GM23338 (cell line): ENCODE results near the gene SNUPN.

Experiments
- CTCF ChIP-seq, 2 experiments: fragments of 200-600 bp in 1 of 2; sonication (generic) in 1 of 2; conservative IDR thresholded peaks; 2 replicates each; pipeline versions ENCODE4 v1.5.1 to v1.6.1; 2016 to 2017; ENCODE audit warnings: antibody characterized with exemption in 2 of 2, low read depth in 2 of 2, mild to moderate bottlenecking in 2 of 2, moderate library complexity in 1 of 2
- EZH2 ChIP-seq: fragments of 200-600 bp; sonication (generic); IDR thresholded peaks from one replicate; pipeline ENCODE4 v1.8.0; 2017; ENCODE audit warnings: antibody characterized with exemption, mild to moderate bottlenecking, low read depth; ENCODE audit not compliant: unreplicated experiment
- EZH2phosphoT487 ChIP-seq: fragments of 200-600 bp; sonication (generic); IDR thresholded peaks from one replicate; pipeline ENCODE4 v1.8.1; 2018; ENCODE audit warnings: antibody characterized with exemption; ENCODE audit not compliant: unreplicated experiment
- JUNB ChIP-seq: IDR thresholded peaks from one replicate; pipeline ENCODE4 v1.6.1; 2016; ENCODE audit warnings: antibody characterized with exemption; ENCODE audit not compliant: unreplicated experiment
- NANOG ChIP-seq: IDR thresholded peaks from 2 replicates; pipeline ENCODE4 v1.6.1; 2016; ENCODE audit warnings: antibody characterized with exemption, borderline replicate concordance
- POLR2AphosphoS5 ChIP-seq: IDR thresholded peaks from 2 replicates; pipeline ENCODE4 v1.6.1; 2016; ENCODE audit warnings: antibody characterized with exemption, low read depth
- TF ChIP-seq, protein P1 (sequence below): IDR thresholded peaks from one replicate; pipeline ENCODE4 v1.6.1; 2018; ENCODE audit warnings: antibody characterized with exemption; ENCODE audit not compliant: unreplicated experiment

DNA sequence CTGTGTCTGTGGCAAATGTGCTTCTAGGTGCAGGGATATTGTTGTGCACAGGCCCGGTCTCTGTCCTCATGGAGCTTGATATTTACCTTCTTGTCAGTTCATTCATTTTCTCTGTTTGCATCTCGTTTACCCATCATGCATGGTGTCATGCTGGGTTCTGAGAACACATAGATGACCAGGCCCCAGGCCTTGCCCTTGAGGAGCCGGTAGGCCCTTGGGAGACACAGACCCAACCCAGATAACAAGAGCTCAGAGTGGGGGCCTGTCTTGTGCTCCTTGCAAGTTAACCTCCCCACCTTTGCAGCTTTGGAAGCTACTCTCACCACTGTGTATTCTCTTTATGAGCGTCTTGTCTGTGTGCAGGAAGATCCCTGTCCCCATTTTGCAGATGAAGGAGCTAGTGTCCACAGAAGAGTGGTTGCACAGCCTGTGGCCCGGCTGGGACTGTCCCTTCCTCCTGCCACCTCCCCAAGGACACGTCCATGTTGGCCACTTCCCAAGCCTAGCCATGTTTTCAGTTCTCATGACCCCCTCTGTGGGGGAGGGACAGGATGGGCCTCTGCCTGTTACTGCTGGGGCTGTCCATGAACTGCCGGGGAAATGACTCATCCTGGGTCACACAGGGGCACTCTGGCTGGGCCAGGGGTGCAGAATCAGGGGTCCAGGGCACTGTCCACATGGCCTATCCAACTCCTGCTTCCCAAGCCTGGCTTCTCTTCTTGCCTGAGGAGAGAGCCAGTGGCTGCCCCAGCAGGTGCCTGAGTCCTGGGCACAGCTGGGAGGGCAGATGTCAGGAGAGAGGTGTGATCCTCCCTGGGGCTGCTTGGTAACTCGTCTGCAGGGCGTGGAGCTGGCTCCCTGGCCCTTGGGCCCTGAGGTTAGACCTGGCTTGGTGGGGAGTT is 25.6 kb upstream of the SNUPN start:
- TF ChIP-seq CTCF (conservative IDR thresholded peaks at IDR 0.05; ENCODE audit: low read depth in 2 of 2) = no peak
- TF ChIP-seq, protein P1, sequence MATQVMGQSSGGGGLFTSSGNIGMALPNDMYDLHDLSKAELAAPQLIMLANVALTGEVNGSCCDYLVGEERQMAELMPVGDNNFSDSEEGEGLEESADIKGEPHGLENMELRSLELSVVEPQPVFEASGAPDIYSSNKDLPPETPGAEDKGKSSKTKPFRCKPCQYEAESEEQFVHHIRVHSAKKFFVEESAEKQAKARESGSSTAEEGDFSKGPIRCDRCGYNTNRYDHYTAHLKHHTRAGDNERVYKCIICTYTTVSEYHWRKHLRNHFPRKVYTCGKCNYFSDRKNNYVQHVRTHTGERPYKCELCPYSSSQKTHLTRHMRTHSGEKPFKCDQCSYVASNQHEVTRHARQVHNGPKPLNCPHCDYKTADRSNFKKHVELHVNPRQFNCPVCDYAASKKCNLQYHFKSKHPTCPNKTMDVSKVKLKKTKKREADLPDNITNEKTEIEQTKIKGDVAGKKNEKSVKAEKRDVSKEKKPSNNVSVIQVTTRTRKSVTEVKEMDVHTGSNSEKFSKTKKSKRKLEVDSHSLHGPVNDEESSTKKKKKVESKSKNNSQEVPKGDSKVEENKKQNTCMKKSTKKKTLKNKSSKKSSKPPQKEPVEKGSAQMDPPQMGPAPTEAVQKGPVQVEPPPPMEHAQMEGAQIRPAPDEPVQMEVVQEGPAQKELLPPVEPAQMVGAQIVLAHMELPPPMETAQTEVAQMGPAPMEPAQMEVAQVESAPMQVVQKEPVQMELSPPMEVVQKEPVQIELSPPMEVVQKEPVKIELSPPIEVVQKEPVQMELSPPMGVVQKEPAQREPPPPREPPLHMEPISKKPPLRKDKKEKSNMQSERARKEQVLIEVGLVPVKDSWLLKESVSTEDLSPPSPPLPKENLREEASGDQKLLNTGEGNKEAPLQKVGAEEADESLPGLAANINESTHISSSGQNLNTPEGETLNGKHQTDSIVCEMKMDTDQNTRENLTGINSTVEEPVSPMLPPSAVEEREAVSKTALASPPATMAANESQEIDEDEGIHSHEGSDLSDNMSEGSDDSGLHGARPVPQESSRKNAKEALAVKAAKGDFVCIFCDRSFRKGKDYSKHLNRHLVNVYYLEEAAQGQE = no peak
- TF ChIP-seq POLR2AphosphoS5 = no peak
- TF ChIP-seq NANOG = no peak
- no peak for TF ChIP-seq JUNB
- TF ChIP-seq EZH2phosphoT487 = no peak
- TF ChIP-seq EZH2 = no peak
